ELF-1 (cell line): ENCODE data around the gene CEPT1.

Experiments used
- DNase-seq: peaks from one replicate; pipeline ENCODE4 v3.0.0-alpha.2; 2016; ENCODE audit warnings: low read depth, low spot score

CEPT1 gene

GRCh38 chr1:111145963-111146768, 6.1 kb downstream of the CEPT1 start:
- no peak for DNase-seq

- no peak for DNase-seq
Measured at GRCh38 chr1:111147948-111148347, 7.9 kb downstream of the CEPT1 start.

- no peak for DNase-seq
Measured at GRCh38 chr1:111148376-111148881, 8.4 kb downstream of the CEPT1 start.

GRCh38 chr1:111151838-111152237, 11.8 kb downstream of the CEPT1 start:
- DNase-seq, result no peak

- no peak for DNase-seq
Measured at GRCh38 chr1:111154021-111154999, 14.3 kb downstream of the CEPT1 start.

GRCh38 chr1:111157431-111157830, 17.4 kb downstream of the CEPT1 start:
- no peak for DNase-seq

- DNase-seq, result no peak
Measured at GRCh38 chr1:111161843-111162487, 21.9 kb downstream of the CEPT1 start.

- DNase-seq, result no peak
Measured at GRCh38 chr1:111162488-111162880, 22.5 kb downstream of the CEPT1 start.

GRCh38 chr1:111163363-111163762, 23.3 kb downstream of the CEPT1 start:
- DNase-seq, result no peak

- DNase-seq, result no peak
Measured at GRCh38 chr1:111164151-111164550, 24.1 kb downstream of the CEPT1 start.

- no peak for DNase-seq
Measured at GRCh38 chr1:111172463-111172862, 32.4 kb downstream of the CEPT1 start.

GRCh38 chr1:111174070-111174469, 34.0 kb downstream of the CEPT1 start:
- DNase-seq, result no peak

- DNase-seq, result no peak
Measured at GRCh38 chr1:111175349-111175748, 35.3 kb downstream of the CEPT1 start.

GRCh38 chr1:111176678-111177077, 36.7 kb downstream of the CEPT1 start:
- DNase-seq, result no peak

GRCh38 chr1:111179968-111180533, 40.0 kb downstream of the CEPT1 start:
- DNase-seq, result no peak

GRCh38 chr1:111182052-111182451, 42.0 kb downstream of the CEPT1 start:
- DNase-seq, result no peak

GRCh38 chr1:111183308-111184069, 43.5 kb downstream of the CEPT1 start:
- DNase-seq, result no peak

GRCh38 chr1:111184663-111185062, 44.6 kb downstream of the CEPT1 start:
- no peak for DNase-seq

- no peak for DNase-seq
Measured at GRCh38 chr1:111190931-111191451, 51.0 kb downstream of the CEPT1 start.

GRCh38 chr1:111191496-111191895, 51.5 kb downstream of the CEPT1 start:
- no peak for DNase-seq
